Endodermal cell (in vitro differentiated cells): ENCODE results near the gene EXOSC1. TPM values are rescaled to one million over a fixed set of nuclear protein-coding genes. Genes with fewer than 3 reads are reported as not detected.

Experiments used
- DNase-seq: peaks from one replicate; pipeline ENCODE4 v3.0.0-alpha.2; 2017
- H3K27ac ChIP-seq: 2 replicates; pipeline ENCODE4 v1.5.1; 2013; ENCODE audit warnings: mild to moderate bottlenecking, low read depth, low read length, moderate library complexity
- H3K27me3 ChIP-seq: 2 replicates; pipeline ENCODE4 v1.6.1; 2013; ENCODE audit warnings: mild to moderate bottlenecking, low read length, moderate library complexity; ENCODE audit not compliant: insufficient read depth, control insufficient read depth, poor library complexity, severe bottlenecking
- H3K36me3 ChIP-seq: 2 replicates; pipeline ENCODE4 v1.7.0; 2013; ENCODE audit warnings: mild to moderate bottlenecking, low read length, moderate library complexity; ENCODE audit not compliant: control insufficient read depth, insufficient read depth
- H3K4me1 ChIP-seq: one replicate; pipeline ENCODE4 v1.7.0; 2013; ENCODE audit warnings: low read length; ENCODE audit not compliant: control insufficient read depth, insufficient read depth
- H3K4me3 ChIP-seq: 2 replicates; pipeline ENCODE4 v1.5.1; 2013; ENCODE audit warnings: mild to moderate bottlenecking, low read length, moderate library complexity
- H3K9ac ChIP-seq: 2 replicates; pipeline ENCODE4 v1.6.1; 2013; ENCODE audit warnings: mild to moderate bottlenecking, low read length, moderate library complexity; ENCODE audit not compliant: poor library complexity, severe bottlenecking; ENCODE audit errors: extremely low read depth
- H3K9me3 ChIP-seq: 2 replicates; pipeline ENCODE4 v1.6.1; 2013; ENCODE audit warnings: mild to moderate bottlenecking, low read length, moderate library complexity; ENCODE audit not compliant: control insufficient read depth
- H3K27ac Mint-ChIP-seq: 2 replicates; pipeline ENCODE4 v1.8.0; 2020; ENCODE audit warnings: mixed read lengths
- H3K27me3 Mint-ChIP-seq: 2 replicates; pipeline ENCODE4 v1.8.0; 2021; ENCODE audit warnings: mild to moderate bottlenecking, mixed read lengths; ENCODE audit not compliant: insufficient read depth
- H3K36me3 Mint-ChIP-seq: 2 replicates; pipeline ENCODE4 v1.8.0; 2020; ENCODE audit warnings: low read depth, mixed read lengths
- H3K4me1 Mint-ChIP-seq: 2 replicates; pipeline ENCODE4 v1.8.0; 2020; ENCODE audit warnings: mixed read lengths
- H3K4me3 Mint-ChIP-seq: 2 replicates; pipeline ENCODE4 v1.8.0; 2020; ENCODE audit warnings: mild to moderate bottlenecking, moderate library complexity, mixed read lengths
- H3K9me3 Mint-ChIP-seq: 2 replicates; pipeline ENCODE4 v1.8.0; 2020; ENCODE audit warnings: mild to moderate bottlenecking, mixed read lengths
- WGBS, 2 experiments: methylation state at CpG; one replicate each; pipeline versions ENCODE4 v1.1.5 to v1.1.7; 2013; ENCODE audit warnings: missing lambda C conversion rate in 2 of 2, mixed read lengths in 1 of 2; ENCODE audit not compliant: insufficient coverage in 1 of 2, insufficient read length in 1 of 2; 5-methylcytosine and 5-hydroxymethylcytosine counted together
- total RNA-seq, 2 donors: library from RNA; stranded (reverse); fragmentation: NEBNext Ultra II Directional in 1 of 2; extraction: Animal tissue kit (Norgen Biotek cat#: 25700) in 1 of 2; gene quantifications; 2 replicates in 1 of 2; 3 replicates in 1 of 2; pipeline ENCODE4 v1.2.1, GENCODE V29; 2021
- TF ChIP-seq, protein P1 (sequence below): fragments of 200-600 bp; sonication (generic); conservative IDR thresholded peaks from 2 replicates; pipeline ENCODE4 v1.5.0; 2021; ENCODE audit warnings: antibody characterized with exemption, mild to moderate bottlenecking

EXOSC1 gene
- total RNA-seq, 2 donors from 2014 or later: 48.9 to 55.6 TPM

GRCh38 chr10:97452352-97452751 lies 6.5 kb upstream of the EXOSC1 start:
- Mint-ChIP-seq H3K4me1 (peaks cover 5% of the 10 kb centered on the region), H3K27me3 (no peaks in the 10 kb centered on the region), H3K9me3 (no peaks in the 10 kb centered on the region), H3K36me3 (peaks cover 46% of the 10 kb centered on the region), H3K27ac (no peak overlapping the region), H3K4me3 (no peak overlapping the region)
- Histone ChIP-seq H3K9me3 (no peaks in the 10 kb centered on the region), H3K27me3 (no peaks in the 10 kb centered on the region), H3K4me1 (no peaks in the 10 kb centered on the region), H3K4me3 (no peak overlapping the region), H3K27ac (no peak overlapping the region), H3K36me3 (peaks cover 64% of the 10 kb centered on the region), H3K9ac (no peak overlapping the region)
- WGBS, 2 experiments: 92% methylated on average over 2 to 6 of the region's 6 CpGs
- no peak for DNase-seq
- TF ChIP-seq, protein P1, sequence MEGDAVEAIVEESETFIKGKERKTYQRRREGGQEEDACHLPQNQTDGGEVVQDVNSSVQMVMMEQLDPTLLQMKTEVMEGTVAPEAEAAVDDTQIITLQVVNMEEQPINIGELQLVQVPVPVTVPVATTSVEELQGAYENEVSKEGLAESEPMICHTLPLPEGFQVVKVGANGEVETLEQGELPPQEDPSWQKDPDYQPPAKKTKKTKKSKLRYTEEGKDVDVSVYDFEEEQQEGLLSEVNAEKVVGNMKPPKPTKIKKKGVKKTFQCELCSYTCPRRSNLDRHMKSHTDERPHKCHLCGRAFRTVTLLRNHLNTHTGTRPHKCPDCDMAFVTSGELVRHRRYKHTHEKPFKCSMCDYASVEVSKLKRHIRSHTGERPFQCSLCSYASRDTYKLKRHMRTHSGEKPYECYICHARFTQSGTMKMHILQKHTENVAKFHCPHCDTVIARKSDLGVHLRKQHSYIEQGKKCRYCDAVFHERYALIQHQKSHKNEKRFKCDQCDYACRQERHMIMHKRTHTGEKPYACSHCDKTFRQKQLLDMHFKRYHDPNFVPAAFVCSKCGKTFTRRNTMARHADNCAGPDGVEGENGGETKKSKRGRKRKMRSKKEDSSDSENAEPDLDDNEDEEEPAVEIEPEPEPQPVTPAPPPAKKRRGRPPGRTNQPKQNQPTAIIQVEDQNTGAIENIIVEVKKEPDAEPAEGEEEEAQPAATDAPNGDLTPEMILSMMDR: no peak

DNA sequence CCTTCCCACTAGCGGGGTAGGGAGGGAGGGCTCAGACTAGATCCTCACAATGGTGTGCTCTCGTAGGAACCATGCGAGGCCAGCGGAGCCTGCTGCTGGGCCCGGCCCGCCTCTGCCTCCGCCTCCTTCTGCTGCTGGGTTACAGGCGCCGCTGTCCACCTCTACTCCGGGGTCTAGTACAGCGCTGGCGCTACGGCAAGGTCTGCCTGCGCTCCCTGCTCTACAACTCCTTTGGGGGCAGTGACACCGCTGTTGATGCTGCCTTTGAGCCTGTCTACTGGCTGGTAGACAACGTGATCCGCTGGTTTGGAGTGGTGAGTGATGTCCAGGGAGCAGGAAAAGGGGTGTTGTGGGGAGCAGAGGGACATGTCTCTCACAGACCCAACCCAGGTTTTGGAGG lies 5.8 kb upstream of the EXOSC1 start:
- Mint-ChIP-seq H3K9me3 (no peaks in the 10 kb centered on the region), H3K4me3 (no peak overlapping the region), H3K27ac (no peak overlapping the region), H3K36me3 (peaks cover 38% of the 10 kb centered on the region), H3K4me1 (peaks cover 5% of the 10 kb centered on the region), H3K27me3 (no peaks in the 10 kb centered on the region)
- no peak overlapping the region for H3K27ac ChIP-seq
- 94 to 97% methylated on average over 14 to 17 of the region's 17 CpGs for WGBS, 2 experiments
- H3K36me3 ChIP-seq: peaks cover 57% of the 10 kb centered on the region
- H3K9ac ChIP-seq: no peak overlapping the region
- no peak overlapping the region for H3K4me3 ChIP-seq
- TF ChIP-seq, protein P1: no peak
- DNase-seq: no peak
- H3K9me3 ChIP-seq: no peaks in the 10 kb centered on the region
- H3K27me3 ChIP-seq: no peaks in the 10 kb centered on the region
- no peaks in the 10 kb centered on the region for H3K4me1 ChIP-seq

- H3K4me3 ChIP-seq: no peak overlapping the region
- H3K4me1 ChIP-seq: no peaks in the 10 kb centered on the region
- no peak overlapping the region for H3K27ac ChIP-seq
- Mint-ChIP-seq H3K27me3 (no peaks in the 10 kb centered on the region), H3K4me3 (no peak overlapping the region), H3K4me1 (peaks cover 7% of the 10 kb centered on the region), H3K36me3 (peaks cover 30% of the 10 kb centered on the region), H3K9me3 (no peaks in the 10 kb centered on the region), H3K27ac (no peak overlapping the region)
- TF ChIP-seq, protein P1: no peak
- H3K36me3 ChIP-seq: peaks cover 49% of the 10 kb centered on the region
- no peaks in the 10 kb centered on the region for H3K9me3 ChIP-seq
- DNase-seq: no peak
- H3K9ac ChIP-seq: no peak overlapping the region
- 98 to 100% methylated on average over 1 to 2 of the region's 2 CpGs for WGBS, 2 experiments
- H3K27me3 ChIP-seq: no peaks in the 10 kb centered on the region
These were observed 5.0 kb upstream of the EXOSC1 start for GRCh38 chr10:97450828-97451227.
